Activated naive CD4-positive, alpha-beta T cell treated with Interleukin-2 at 50 U/mL for 16 hours (primary cell): ENCODE data around the gene RGMB.

Experiments
- DNase-seq: peaks from one replicate; pipeline ENCODE4 v3.0.0-alpha.2; 2020

The RGMB gene

DNA sequence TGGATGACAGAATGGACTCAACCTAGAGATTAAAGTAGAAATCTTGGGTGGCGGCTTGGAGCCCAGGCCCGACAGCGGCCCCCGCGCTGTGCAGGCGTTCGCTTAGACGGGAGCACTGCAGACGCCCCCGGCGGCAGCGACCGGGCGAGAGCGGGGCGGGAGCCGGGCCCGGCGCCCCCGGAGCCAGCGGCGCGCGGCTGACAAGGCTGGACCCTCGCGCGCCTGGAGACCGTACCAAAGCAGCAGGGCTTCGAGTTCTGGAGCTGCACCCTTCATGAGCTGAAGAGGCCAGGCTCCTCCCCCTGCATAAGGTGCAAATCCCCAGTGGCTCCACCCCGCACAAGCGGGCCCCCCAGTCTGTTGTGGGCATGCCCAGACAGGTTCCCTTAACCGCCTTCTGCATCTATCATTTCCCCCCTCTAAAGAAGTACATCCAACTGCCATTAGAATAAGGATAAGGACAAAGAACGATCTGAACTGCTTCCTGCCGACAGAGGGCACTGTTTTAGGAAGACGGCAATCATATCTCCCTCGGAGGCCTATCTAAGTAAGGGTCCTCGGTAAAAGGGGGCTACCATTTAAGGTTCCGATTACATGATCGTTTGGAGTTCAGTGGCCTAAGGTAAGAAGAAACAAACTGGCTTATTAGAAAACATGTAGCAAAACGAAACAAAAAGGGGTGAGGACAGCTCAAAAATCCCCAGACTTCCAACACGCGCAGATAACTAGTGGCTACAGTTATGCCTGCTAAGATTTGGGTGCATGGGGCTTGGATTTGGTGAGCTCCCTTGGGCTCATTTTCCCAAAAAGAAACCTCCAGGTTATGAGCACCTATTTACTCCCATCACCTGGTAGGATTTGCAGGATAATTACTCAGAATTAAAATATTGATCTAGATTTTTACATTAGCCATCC, 66.3 kb downstream of the RGMB start:
- no peak for DNase-seq

DNA sequence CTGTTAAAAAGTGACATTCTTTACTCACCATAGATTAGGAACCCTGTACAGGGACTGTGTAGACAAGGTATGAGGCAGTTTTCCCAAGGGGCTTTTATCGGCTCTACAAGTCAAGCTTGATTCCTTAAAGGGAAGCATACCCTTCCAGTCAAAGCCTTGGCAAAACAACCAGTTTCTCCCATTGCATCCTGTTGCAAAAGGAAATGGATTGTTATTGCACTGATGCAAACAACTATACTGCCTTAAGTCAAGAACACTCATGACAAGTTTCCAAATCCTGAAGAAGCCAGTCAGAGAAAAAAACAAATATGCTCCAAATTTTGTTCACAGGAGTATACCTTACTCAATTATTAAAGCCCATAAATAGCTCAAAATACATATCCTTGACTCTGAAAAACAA, 67.5 kb downstream of the RGMB start:
- no peak for DNase-seq

DNA sequence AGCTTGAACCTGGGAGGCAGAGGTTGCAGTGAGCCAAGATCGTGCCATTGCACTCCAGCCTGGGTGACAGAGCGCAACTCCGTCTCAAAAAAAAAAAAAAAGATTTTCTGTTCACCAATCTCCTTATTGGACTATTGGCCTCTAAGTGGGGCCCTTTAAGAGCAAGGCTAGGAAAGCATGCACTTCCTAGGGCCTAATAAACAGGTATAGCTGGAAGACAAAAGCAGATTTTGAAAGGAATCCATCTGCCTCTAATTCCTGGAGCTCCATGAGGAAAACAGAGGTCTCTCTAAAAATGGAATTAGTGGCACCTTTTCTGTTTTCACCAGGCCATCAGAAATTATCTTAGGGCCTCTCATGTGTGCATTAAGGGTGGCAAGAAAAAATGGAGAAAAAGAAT, 70.0 kb downstream of the RGMB start:
- DNase-seq, result no peak

DNA sequence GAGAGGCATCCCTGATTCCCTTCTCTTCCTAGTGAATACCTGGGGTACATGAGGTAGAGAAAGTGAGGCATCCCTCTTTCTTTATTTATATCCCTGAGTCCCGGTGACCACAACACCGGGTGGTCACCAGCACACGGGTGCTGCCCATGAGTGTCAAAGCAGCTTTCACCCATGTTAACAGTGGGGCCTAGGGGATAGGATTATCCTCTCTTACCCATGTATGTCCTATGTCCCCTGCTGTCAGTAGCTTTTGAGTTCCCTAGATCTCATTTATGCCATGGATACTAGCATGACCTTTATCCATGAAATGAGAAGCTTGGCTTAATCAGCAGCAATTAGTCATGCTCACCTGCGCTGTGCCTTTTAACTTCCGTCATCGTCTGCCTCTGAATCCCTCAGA, 71.4 kb downstream of the RGMB start:
- no peak for DNase-seq

DNA sequence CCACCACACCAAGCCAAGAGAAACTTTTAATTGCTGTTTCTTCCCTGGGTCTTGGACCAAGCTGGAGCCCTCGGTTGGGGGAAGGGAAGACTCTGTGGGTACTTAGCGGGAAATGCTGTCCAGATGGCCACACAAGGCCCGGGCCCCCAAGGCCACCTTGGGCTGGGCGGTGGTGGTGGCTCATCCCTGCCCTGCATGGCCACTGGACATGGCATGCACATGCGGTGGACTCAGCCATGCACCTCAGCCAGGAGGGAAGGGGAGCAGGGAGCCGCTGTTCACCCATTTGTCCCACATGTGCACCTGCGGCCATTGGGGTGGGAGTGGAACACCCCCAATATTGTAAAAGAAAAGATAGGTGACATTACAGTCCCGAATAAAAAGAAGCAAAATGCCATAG, 72.4 kb downstream of the RGMB start:
- DNase-seq, result no peak
